Upper lobe of right lung (tissue), 1 donor: ENCODE measurements around the gene CAPN10. TPM values are rescaled to one million over a fixed set of nuclear protein-coding genes. Genes with fewer than 3 reads are reported as not detected.
"Not testable (repeated sequence)": the region's sequence is repeated elsewhere in the genome, so short reads cannot be mapped to it uniquely, and the experiment has no call there.

ENCODE experiments used
- ATAC-seq: fragments of 200-7000 bp; cut with Tn5 transposase; one replicate; pipeline ENCODE4 v1.9.1; 2020; ENCODE audit warnings: mild to moderate bottlenecking, moderate library complexity
- DNase-seq: peaks from one replicate; pipeline ENCODE4 v3.0.0-alpha.2; 2020
- H3K27ac ChIP-seq: fragments of 200-600 bp; one replicate; pipeline ENCODE4 v1.8.0; 2022
- H3K27me3 ChIP-seq: fragments of 200-600 bp; one replicate; pipeline ENCODE4 v1.8.0; 2022; ENCODE audit warnings: mild to moderate bottlenecking
- H3K36me3 ChIP-seq: fragments of 200-600 bp; one replicate; pipeline ENCODE4 v1.8.0; 2022
- H3K4me1 ChIP-seq: fragments of 200-600 bp; one replicate; pipeline ENCODE4 v1.8.0; 2022
- H3K4me3 ChIP-seq: fragments of 200-600 bp; one replicate; pipeline ENCODE4 v1.8.0; 2022; ENCODE audit warnings: mild to moderate bottlenecking
- H3K9me3 ChIP-seq: fragments of 200-600 bp; one replicate; pipeline ENCODE4 v1.8.0; 2022
- CTCF ChIP-seq: fragments of 200-600 bp; IDR thresholded peaks from one replicate; pipeline ENCODE4 v1.8.0; 2022; ENCODE audit warnings: antibody characterized with exemption
- intact Hi-C: fragments of 100-400 bp; cut with DNase I; formaldehyde crosslinking; loops from one replicate; pipeline ENCODE4 v1.11.0; 2022
- total RNA-seq: library from RNA; stranded (reverse); fragmentation: NEBNext Ultra II Directional; extraction: Animal tissue kit (Norgen Biotek cat#: 25700); gene quantifications from one replicate; pipeline ENCODE4 v1.2.1, GENCODE V29; 2021
- donor health status: DM: no; HTN: yes; CAD: no; lungs with severe emphysema.

The CAPN10 gene
- total RNA-seq, 1 donor from 2014 or later = 31.8 TPM

- TF ChIP-seq CTCF = peak; percentile 5
- no peaks in the 10 kb centered on the region for H3K9me3 ChIP-seq
- H3K4me3 ChIP-seq = peak overlapping the region; percentile 98
- peaks cover 76% of the 10 kb centered on the region for H3K4me1 ChIP-seq
- intact Hi-C loops = no loop called here
- peak overlapping the region; percentile 100 for H3K27ac ChIP-seq
- ATAC-seq (no peak), DNase-seq (no peak)
- no peaks in the 10 kb centered on the region for H3K27me3 ChIP-seq
- H3K36me3 ChIP-seq = no peaks in the 10 kb centered on the region
Observed at GRCh38 chr2:240561325-240561971, 25.1 kb upstream of the CAPN10 start.

- H3K27me3 ChIP-seq, H3K27ac ChIP-seq, H3K36me3 ChIP-seq, H3K9me3 ChIP-seq, ATAC-seq, intact Hi-C loops, DNase-seq, H3K4me3 ChIP-seq: not testable (repeated sequence)
- H3K4me1 ChIP-seq = peaks cover 73% of the 10 kb centered on the region
Observed at GRCh38 chr2:240563231-240563630, 23.3 kb upstream of the CAPN10 start.

- intact Hi-C loops = no loop called here
- H3K4me3 ChIP-seq = no peak overlapping the region
- peaks cover 68% of the 10 kb centered on the region for H3K4me1 ChIP-seq
- no peak for TF ChIP-seq CTCF
- DNase-seq (no peak), ATAC-seq (no peak)
- H3K27ac ChIP-seq = no peak overlapping the region
- H3K9me3 ChIP-seq = no peaks in the 10 kb centered on the region
- H3K36me3 ChIP-seq = no peaks in the 10 kb centered on the region
- H3K27me3 ChIP-seq = no peaks in the 10 kb centered on the region
Observed at GRCh38 chr2:240563951-240564560, 22.5 kb upstream of the CAPN10 start.

GRCh38 chr2:240564561-240565332, 21.8 kb upstream of the CAPN10 start:
- intact Hi-C loops = no loop called here
- no peak for TF ChIP-seq CTCF
- DNase-seq = no peak
- Histone ChIP-seq H3K27me3 (no peaks in the 10 kb centered on the region), H3K36me3 (no peaks in the 10 kb centered on the region), H3K27ac (peak overlapping the region; percentile 93), H3K4me3 (peak overlapping the region; percentile 83), H3K9me3 (no peaks in the 10 kb centered on the region), H3K4me1 (peaks cover 67% of the 10 kb centered on the region)
- ATAC-seq = no peak

GRCh38 chr2:240565333-240566202, 21.0 kb upstream of the CAPN10 start:
- Histone ChIP-seq H3K4me1 (peaks cover 74% of the 10 kb centered on the region), H3K27me3 (no peaks in the 10 kb centered on the region), H3K27ac (peak overlapping the region; percentile 93), H3K9me3 (no peaks in the 10 kb centered on the region), H3K4me3 (peak overlapping the region; percentile 83), H3K36me3 (no peaks in the 10 kb centered on the region)
- TF ChIP-seq CTCF = no peak
- intact Hi-C loops = no loop called here
- DNase-seq = peak; percentile 96
- ATAC-seq = peak; percentile 66
